HG02973 (cell line): ENCODE results near the gene AAR2.

Source experiments
- ATAC-seq: cut with Tn5 transposase; IDR thresholded peaks from one replicate; pipeline ENCODE4 v1.9.1; 2021; ENCODE audit warnings: moderate library complexity; ENCODE audit not compliant: unreplicated experiment

The AAR2 gene

GRCh38 chr20:36259177-36260061, 23.1 kb downstream of the AAR2 start:
- ATAC-seq: no peak

- ATAC-seq: no peak
Measured at GRCh38 chr20:36260316-36260715, 24.0 kb downstream of the AAR2 start.

GRCh38 chr20:36261389-36262105, 25.3 kb downstream of the AAR2 start:
- no peak for ATAC-seq

- no peak for ATAC-seq
Measured at GRCh38 chr20:36262440-36262839, 26.2 kb downstream of the AAR2 start.

GRCh38 chr20:36264426-36265246, 28.4 kb downstream of the AAR2 start:
- no peak for ATAC-seq

GRCh38 chr20:36266189-36266588, 29.9 kb downstream of the AAR2 start:
- ATAC-seq: no peak

GRCh38 chr20:36267605-36268381, 31.5 kb downstream of the AAR2 start:
- ATAC-seq: no peak

- ATAC-seq: no peak
Measured at GRCh38 chr20:36268440-36269342, 32.4 kb downstream of the AAR2 start.

GRCh38 chr20:36269507-36269906, 33.2 kb downstream of the AAR2 start:
- no peak for ATAC-seq

- ATAC-seq: no peak
Measured at GRCh38 chr20:36270744-36271638, 34.7 kb downstream of the AAR2 start.

GRCh38 chr20:36271639-36272546, 35.6 kb downstream of the AAR2 start:
- no peak for ATAC-seq

GRCh38 chr20:36272547-36273220, 36.4 kb downstream of the AAR2 start:
- no peak for ATAC-seq

GRCh38 chr20:36273414-36274180, 37.3 kb downstream of the AAR2 start:
- ATAC-seq: no peak

- no peak for ATAC-seq
Measured at GRCh38 chr20:36274181-36274841, 38.0 kb downstream of the AAR2 start.

GRCh38 chr20:36275011-36275410, 38.7 kb downstream of the AAR2 start:
- no peak for ATAC-seq
